NCI-H345 treated with DMSO at 0.1 percent for 48 hours (cell line): ENCODE results near the gene MRC2.
"Not testable (repeated sequence)": the region's sequence is repeated elsewhere in the genome, so short reads cannot be mapped to it uniquely, and the experiment has no call there.

Source experiments
- DNase-seq: peaks from one replicate; lab custom pipeline; 2025; ENCODE audit not compliant: unreplicated experiment; lab: John Stamatoyannopoulos, UW

The MRC2 gene

GRCh38 chr17:62678214-62678919, 50.9 kb downstream of the MRC2 start:
- no peak for DNase-seq

- DNase-seq = no peak
Observed at GRCh38 chr17:62679866-62680377, 52.5 kb downstream of the MRC2 start.

DNA sequence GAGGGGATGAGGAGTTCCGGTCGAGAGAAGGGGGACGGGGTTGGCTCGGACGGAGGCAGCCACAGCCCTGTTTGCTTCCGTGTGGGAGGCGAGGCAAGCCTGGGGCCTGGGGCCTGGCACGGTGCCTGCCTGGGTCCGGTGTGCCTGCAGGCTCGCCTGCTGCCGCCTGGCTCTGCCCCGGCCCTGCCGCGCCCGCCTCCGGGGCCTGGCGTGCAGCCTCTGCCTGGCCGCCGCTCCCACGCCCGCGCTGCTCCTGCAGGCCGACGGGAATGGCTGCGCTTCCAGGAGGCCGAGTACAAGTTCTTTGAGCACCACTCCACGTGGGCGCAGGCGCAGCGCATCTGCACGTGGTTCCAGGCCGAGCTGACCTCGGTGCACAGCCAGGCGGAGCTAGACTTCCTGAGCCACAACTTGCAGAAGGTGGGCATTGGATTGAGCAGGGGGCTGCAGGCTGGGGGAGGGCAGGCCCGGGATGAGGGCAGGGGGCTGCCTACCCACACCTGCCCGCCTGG, 53.1 kb downstream of the MRC2 start:
- no peak for DNase-seq

- DNase-seq = no peak
Observed at GRCh38 chr17:62681061-62681938, 53.8 kb downstream of the MRC2 start.

DNA sequence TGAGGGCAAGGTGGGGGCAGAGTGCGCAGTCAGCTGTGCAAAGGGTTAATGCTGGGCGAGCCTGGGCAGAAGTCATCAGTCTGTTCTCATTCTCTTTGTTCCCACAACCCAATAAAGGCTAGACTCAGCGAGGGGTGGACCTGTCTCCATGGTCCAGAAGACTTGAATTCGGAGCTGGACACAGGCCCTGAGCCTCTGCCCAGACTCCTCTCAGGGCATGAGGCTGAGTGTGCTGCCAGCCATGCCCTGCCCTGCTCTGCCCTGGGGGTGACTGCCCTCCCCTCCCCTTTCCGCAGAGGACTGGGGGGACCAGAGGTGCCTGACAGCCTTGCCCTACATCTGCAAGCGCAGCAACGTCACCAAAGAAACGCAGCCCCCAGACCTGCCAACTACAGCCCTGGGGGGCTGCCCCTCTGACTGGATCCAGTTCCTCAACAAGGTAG, 54.5 kb downstream of the MRC2 start:
- no peak for DNase-seq

- DNase-seq = no peak
Observed at GRCh38 chr17:62684179-62684578, 56.7 kb downstream of the MRC2 start.

DNA sequence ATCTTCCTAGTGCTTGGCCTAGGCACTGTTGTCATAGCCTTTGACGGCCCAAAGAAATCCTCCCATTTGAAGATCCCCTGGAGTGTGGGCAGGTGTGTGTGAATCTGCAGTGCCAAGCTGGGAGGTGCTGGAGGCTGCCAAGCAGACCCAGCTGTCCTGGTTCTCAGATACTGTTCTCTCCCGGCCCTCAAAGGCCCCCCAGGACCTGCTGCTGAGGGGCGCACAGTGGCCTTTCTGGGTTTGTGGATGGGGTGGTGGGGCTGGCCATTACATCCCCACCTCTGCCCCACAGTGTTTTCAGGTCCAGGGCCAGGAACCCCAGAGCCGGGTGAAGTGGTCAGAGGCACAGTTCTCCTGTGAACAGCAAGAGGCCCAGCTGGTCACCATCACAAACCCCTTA, 60.5 kb downstream of the MRC2 start:
- DNase-seq = no peak

GRCh38 chr17:62688398-62689160, 61.1 kb downstream of the MRC2 start:
- DNase-seq = no peak

DNA sequence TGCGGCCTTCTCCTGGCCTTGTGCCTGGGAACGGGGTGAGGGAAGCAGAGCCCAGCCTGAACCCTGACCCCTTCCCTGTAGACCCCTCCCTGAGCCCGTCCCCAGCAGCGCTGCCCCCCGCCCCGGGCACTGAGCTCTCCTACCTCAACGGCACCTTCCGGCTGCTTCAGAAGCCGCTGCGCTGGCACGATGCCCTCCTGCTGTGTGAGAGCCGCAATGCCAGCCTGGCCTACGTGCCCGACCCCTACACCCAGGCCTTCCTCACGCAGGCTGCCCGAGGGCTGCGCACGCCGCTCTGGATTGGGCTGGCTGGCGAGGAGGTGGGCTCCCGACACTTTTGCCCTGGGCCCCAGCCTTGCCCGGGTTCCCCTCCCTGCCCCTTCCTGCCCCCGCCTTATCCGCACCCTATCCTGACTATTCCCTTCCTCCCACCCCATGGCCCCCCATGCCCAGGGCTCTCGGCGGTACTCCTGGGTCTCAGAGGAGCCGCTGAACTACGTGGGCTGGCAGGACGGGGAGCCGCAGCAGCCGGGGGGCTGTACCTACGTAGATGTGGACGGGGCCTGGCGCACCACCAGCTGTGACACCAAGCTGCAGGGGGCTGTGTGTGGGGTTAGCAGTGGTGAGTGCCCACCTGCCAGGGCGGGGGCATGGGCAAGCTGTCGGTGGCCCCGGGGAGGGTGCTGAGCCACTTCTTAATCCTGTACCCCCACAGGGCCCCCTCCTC, 62.1 kb downstream of the MRC2 start:
- DNase-seq = no peak

DNA sequence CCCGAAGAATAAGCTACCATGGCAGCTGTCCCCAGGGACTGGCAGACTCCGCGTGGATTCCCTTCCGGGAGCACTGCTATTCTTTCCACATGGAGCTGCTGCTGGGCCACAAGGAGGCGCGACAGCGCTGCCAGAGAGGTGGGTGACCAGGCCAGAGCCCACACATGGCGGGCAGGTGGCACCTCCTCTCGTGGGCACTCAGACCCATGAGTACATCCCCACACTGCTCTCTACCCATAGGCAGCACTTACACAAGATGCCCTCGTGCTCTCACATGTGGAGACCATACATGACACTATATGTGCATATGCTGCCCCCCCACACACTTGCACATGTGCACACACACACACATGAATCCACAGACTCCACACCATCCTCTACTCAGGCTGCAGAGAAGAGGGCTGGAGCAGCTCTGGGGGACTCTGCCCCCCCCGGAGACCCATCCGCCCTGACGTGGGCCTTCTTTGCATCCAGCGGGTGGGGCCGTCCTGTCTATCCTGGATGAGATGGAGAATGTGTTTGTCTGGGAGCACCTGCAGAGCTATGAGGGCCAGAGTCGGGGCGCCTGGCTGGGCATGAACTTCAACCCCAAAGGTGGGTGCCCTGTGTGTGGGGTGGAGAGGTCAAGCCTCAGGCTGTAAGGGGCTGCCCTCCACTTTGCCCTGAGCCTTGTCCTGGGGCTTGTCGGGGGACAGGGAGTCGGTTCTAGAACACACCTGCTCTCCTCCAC, 62.9 kb downstream of the MRC2 start:
- no peak for DNase-seq

DNA sequence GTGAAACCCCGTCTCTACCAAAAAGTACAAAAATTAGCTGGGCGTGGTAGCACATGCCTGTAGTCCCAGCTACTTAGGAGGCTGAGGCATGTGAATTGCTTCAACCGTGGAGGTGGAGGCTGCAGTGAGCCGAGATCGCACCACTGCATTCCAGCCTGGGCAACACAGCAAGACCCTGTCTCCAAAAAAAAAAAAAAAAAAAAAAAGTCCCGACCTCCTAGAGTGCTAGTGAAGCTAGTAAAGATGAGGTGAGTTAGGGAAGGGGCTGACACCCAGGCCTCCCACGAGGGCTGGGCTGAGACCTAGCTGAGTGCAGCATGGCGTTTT, 64.1 kb downstream of the MRC2 start:
- not testable (repeated sequence) for DNase-seq

DNA sequence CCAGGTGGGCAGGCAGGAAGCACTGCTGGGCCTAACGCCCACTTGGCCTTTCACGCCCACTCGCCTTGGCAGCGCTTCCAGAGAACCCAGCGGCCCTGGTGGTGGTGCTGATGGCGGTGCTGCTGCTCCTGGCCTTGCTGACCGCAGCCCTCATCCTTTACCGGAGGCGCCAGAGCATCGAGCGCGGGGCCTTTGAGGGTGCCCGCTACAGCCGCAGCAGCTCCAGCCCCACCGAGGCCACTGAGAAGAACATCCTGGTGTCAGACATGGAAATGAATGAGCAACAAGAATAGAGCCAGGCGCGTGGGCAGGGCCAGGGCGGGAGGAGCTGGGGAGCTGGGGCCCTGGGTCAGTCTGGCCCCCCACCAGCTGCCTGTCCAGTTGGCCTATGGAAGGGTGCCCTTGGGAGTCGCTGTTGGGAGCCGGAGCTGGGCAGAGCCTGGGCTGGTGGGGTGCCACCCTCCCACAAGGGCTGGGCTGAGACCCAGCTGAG, 64.7 kb downstream of the MRC2 start:
- DNase-seq = no peak

DNA sequence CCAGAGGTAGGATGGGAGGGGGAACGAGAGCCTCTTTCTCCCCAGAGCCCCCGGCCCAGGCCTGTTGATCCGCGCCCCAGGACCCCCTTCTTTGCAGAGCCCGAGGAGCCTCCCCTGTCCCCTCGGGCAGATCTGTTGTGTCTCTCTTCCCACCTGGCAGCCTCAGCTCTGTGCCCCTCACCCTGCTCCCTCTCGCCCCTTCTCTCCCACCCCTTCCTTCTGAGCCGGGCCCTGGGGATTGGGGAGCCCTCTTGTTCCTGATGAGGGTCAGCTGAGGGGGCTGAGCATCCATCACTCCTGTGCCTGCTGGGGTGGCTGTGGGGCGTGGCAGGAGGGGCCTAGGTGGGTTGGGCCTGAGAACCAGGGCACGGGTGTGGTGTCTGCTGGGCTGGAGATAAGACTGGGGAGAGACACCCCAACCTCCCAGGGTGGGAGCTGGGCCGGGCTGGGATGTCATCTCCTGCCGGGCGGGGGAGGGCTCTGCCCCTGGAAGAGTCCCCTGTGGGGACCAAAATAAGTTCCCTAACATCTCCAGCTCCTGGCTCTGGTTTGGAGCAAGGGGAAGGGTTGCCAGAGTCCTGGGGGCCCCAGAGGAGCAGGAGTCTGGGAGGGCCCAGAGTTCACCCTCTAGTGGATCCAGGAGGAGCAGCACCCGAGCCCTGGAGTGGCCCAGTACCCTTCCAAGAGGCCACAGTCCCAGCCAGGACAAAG, 65.4 kb downstream of the MRC2 start:
- no peak for DNase-seq

- DNase-seq = no peak
Observed at GRCh38 chr17:62693616-62694409, 66.3 kb downstream of the MRC2 start.

- DNase-seq = not testable (repeated sequence)
Observed at GRCh38 chr17:62695093-62695738, 67.7 kb downstream of the MRC2 start.

DNA sequence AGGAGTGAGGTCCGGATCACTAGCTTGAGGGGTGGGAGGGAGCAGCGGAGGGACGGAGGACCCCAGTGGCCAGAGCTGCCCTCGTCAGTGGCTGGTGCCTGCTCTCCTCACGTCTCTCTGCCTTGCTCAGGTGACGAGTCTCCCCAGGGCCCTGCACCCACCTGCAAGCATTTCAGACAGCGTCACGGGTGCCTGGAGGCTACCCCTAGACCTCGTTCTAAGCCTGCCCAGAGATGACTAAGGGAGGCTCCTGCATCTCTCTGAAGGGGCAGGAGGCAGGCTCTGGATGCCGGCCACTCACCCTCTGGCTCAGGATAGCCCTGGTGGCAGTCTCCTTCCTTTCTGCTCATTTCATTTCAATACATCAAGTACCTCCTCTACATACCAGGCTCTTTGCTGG, 68.8 kb downstream of the MRC2 start:
- no peak for DNase-seq

- DNase-seq = no peak
Observed at GRCh38 chr17:62696726-62697490, 69.4 kb downstream of the MRC2 start.
